HG02938 (cell line): ENCODE results near the gene GLE1.

Experiments
- ATAC-seq: cut with Tn5 transposase; IDR thresholded peaks from one replicate; pipeline ENCODE4 v1.9.1; 2021; ENCODE audit warnings: mild to moderate bottlenecking, moderate library complexity; ENCODE audit not compliant: unreplicated experiment

Gene GLE1, protein sequence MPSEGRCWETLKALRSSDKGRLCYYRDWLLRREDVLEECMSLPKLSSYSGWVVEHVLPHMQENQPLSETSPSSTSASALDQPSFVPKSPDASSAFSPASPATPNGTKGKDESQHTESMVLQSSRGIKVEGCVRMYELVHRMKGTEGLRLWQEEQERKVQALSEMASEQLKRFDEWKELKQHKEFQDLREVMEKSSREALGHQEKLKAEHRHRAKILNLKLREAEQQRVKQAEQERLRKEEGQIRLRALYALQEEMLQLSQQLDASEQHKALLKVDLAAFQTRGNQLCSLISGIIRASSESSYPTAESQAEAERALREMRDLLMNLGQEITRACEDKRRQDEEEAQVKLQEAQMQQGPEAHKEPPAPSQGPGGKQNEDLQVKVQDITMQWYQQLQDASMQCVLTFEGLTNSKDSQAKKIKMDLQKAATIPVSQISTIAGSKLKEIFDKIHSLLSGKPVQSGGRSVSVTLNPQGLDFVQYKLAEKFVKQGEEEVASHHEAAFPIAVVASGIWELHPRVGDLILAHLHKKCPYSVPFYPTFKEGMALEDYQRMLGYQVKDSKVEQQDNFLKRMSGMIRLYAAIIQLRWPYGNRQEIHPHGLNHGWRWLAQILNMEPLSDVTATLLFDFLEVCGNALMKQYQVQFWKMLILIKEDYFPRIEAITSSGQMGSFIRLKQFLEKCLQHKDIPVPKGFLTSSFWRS

DNA sequence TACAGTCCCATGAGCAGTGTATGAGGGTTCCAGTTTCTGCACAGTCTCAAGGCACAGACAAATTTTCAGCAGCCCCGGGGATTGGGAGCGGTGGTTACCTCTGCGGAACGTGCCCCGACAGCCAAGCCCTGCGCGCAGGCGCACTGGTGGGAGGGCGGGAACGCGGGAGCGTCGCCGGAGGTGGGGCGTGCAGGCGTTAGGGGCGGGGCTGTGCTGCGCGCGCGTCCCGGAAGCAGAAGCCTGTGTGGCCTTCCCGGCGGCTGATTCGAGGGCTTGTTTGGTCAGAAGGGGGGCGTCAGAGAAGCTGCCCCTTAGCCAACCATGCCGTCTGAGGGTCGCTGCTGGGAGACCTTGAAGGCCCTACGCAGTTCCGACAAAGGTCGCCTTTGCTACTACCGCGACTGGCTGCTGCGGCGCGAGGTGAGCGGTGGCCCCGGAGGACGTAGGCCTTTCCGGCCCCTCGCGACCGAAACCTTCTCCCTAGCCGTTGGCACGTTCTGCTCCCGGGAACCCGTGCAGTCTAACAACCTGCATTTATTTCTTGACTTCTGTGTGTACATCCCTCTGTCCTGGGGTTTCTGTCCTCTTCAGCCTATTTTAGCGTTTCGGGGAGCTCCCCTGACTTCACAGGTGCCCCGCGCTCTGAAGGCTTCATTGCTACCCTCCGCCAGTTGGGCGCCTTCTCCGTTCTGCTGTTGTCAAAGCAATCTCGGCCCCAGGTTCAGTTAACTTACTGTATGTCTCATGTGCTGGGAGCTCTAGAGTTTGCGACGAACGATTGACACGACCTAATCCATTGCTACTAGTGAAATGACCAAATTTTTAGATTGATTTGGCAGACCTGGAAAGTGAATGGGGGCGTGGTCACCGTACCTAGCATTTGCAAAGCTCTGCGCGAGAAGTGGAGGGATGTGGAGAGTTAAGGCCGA is at the start of gene GLE1:
GLE1 (plus strand) TSS at position 235 of the 929 bp plus-strand sequence; CDS start at position 322, 87 bp downstream.
- peak; percentile 85 for ATAC-seq

DNA sequence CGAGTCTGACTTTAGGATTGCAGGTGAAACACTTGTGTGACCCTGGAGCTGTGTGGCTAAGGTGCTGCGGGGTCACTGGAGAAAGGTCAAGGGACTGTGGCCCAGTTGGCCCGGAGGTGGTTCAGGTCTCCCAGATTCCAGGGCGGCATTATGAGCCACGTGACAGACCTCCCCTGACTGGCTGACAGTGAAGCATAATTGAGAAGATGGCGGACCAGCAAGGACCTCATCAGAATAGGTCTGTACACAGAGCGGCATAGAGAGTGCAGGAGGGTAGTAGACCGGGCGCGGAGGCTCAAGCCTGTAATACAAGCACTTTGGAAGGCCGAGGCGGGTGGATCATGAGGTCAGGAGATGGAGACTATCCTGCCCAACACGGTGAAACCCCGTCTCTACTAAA is 49.5 kb upstream of the GLE1 start:
- no peak for ATAC-seq

DNA sequence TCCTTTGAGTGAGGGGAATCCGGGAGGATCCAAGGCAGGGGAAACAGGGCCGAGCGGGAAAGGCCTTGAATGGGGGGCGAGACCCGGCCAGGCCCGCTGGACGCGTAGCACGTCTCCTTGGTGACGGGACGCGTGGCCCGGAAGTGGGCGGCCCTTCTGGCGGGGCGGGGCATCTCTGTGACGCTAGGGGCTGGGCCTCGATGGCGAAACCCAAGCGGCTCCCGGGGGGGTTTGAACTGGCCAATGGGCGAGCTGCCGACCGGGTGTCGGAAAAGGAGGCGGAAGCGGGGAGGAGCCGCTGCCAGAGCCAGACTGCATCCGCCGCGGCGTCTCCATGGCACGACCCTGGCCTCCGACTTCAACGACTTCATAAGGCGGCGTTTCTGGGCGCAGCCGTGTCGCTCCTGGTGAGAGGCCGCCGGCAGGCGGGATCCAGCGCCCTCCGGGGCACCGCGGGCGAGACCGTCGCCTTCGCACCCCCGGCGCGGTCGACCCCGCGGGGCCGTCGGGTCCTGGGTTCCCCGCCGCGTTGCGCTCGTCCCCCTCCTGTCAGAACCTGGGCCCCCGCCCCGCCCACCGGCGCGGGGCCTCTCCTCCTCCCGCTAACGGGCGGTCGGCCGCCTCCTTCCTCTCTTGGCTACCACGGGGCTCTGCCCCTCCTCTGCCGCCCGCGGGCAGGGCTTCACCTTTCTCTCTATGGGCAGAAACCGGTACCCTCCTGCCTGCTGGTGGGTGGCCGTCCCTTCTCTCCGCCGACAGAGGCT is 48.5 kb upstream of the GLE1 start, which contains the start of gene ODF2:
ODF2 (plus strand) TSS at position 158 of the 764 bp plus-strand sequence; CDS start at position 244, 86 bp downstream.
- peak; percentile 79 for ATAC-seq

- ATAC-seq = peak; percentile 48
These were observed 47.9 kb upstream of the GLE1 start for GRCh38 chr9:128456613-128457061.

DNA sequence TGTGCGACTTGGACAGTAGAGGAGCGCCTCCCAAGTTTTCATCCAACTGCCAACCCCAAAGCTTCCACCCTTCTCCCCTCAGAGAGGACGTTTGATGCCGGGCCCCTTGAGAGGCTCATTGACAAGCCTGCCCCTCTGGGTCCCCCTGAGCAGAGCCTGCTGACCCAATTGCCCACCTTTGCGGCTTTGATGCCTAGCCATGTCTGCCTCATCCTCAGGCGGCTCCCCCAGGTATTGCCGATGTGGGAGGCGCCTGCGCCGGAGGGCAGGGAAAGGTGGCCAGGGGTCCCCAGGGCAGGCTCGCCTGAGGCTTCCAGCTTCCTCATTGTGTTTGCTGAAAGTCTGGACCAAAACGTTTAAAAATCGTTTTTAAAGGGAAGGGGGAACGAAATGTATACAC is 47.3 kb upstream of the GLE1 start:
- ATAC-seq = no peak

- ATAC-seq = no peak
These were observed 45.5 kb upstream of the GLE1 start for GRCh38 chr9:128459011-128459410.

DNA sequence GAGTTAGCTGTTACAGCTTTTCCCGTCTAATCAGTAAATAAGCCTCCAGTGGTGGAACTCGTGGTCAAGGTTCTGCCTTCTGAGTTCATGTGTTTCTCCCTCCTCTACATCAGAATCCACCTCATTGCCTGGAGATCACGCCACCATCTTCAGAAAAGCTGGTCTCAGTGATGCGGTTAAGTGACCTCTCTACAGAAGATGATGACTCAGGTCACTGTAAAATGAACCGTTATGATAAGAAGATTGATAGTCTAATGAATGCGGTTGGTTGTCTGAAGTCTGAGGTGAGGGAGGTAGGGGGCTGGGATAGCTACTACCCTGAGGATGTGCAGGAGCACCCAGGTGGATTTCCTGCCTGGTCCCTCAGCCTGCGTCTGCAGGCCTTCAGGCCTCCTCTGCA is 35.4 kb upstream of the GLE1 start:
- ATAC-seq = no peak

- no peak for ATAC-seq
These were observed 34.0 kb upstream of the GLE1 start for GRCh38 chr9:128470560-128470959.

DNA sequence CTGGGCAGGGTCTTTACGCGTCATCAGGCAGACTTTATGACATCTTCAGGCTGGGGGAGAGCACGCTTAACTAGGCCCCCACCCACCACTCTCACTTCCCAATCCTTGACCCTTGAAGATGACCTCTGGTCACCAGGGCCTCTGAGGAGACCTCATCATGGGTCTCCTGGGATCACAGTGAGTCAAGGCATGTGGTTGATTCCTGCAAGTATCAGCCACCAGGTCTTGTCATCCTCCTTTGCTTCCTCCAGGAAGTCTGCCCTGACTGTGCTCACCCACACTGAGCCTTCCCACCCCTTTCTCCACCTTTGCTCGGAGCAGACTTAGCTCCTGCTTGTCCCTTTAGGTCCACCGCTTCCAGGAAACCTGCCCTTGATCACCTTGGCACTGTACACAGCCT is 31.4 kb upstream of the GLE1 start:
- ATAC-seq = no peak

DNA sequence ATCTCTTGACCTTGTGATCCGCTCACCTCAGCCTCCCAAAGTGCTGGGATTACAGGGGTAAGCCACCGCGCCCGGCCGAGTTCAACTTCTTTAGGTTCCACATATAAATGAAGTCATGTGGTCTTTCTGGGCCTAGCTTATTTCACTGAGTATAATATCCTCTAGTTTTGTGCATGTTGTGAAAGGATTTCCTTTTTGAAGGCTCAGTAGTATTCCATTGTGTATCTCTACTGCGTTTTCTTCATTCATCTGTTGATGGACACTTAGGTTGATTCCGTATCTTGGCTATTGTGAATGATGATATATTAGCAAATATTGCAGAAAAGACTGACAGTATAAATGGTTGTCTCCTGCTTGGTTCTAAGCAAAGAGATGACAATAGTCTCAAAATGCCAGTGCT is 28.7 kb upstream of the GLE1 start:
- ATAC-seq = no peak

GRCh38 chr9:128479262-128479661 is 25.3 kb upstream of the GLE1 start:
- no peak for ATAC-seq

DNA sequence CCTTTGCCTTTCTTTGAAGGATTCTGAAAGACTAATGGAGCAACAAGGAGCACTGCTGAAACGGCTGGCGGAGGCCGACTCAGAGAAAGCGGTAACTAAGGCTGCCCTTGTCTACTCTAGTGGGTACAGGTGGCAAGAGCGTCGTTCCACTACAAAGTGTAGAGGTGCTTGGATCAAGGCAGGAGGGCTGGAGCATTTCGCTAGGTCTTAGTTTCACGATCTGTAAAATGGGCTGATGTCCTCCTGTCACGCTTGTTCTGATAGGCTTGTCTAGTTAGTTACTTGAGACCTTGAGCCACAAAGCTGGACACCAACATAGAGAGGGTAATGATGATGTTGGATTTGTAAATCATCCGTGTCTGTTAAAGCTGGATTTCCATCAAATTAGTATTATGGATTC is 23.0 kb upstream of the GLE1 start:
- ATAC-seq = no peak

- no peak for ATAC-seq
These were observed 22.3 kb upstream of the GLE1 start for GRCh38 chr9:128482186-128482585.

DNA sequence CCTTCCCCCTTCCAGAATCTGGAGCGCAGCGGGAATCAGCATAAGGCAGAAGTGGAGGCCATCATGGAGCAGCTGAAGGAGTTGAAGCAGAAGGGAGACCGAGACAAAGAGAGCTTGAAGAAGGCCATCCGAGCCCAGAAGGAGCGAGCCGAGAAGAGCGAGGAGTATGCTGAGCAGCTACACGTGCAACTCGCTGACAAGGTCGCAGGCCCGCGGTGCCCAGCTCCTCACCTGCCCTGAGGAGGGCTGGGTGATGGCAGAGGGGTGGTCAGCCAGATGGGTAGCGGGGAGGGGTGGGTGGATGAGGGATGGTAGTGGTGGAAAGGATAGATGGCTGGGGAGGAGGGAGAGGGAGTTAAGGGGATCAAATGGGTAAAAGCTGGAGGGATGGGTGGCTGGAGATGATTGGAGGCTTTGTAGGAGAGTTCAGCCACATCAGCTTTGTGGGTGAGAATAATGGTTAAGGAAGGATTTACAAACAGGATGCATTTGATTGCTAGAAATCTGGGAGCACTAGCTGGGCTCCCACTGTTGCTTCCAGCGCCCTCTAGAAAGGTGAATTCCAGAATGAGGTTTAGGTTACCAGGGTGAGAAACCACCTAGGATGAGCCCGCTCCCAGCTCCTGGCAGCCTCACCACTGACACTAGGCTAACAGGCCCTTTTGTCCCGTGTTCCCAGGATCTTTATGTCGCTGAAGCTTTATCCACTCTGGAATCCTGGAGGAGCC is 19.7 kb upstream of the GLE1 start:
- ATAC-seq = no peak

GRCh38 chr9:128485414-128485855 is 19.1 kb upstream of the GLE1 start:
- ATAC-seq = no peak

DNA sequence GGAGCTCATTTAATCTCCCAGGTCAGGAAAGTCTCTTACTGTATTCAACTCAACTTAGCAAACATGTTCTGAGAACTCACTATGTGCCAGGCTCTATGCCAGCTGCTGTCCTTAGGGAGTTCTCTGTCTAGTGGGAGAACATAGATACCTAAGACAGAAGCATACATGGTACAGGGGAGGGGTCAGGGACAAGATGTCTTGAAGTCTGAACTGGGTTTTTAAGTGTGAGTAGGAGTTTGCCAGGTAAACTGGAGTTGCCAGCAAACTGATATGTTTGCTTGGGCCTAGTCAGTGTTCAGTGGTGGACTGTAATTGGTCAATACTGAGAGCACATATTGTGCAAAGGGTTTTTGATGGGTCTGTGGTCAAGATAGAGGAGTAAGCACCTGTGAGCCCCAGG is 18.3 kb upstream of the GLE1 start:
- ATAC-seq = no peak

GRCh38 chr9:128493424-128493823 is 11.1 kb upstream of the GLE1 start:
- no peak for ATAC-seq

DNA sequence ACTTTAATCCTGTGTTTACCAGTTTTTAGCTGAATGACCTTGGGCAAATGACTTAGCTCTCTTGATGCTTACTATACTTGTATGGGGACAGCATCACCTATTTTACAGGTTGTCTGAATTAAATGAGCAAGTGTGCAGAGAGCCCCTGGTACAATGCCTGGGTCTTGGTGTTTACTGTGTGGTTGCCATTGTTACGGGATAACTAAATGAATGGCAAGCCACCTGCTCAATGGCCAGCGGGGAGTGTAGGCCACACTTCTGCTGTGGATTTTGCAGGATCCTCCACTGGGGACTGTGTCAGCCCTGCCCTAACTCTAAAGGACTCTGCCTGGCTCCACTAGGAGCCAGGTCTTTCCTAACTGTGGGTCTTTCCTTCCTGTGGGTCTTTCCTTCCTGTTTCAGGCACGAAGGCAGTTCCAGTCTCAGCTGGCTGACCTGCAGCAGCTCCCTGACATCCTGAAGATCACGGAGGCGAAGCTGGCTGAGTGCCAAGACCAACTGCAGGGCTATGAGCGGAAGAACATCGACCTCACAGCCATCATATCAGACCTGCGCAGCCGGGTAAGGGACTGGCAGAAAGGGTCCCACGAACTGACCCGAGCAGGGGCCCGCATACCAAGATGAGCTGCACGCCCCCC is 10.3 kb upstream of the GLE1 start:
- no peak for ATAC-seq

- no peak for ATAC-seq
These were observed 9.8 kb upstream of the GLE1 start for GRCh38 chr9:128494746-128495129.
